ENCODE measurements around the gene MAPKBP1. TPM values are rescaled to one million over a fixed set of nuclear protein-coding genes. Genes with fewer than 3 reads are reported as not detected.

The MAPKBP1 gene
- total and polyA plus RNA-seq, 8 donors, result 18.5 to 25.4 (median 22.9) TPM

DNA sequence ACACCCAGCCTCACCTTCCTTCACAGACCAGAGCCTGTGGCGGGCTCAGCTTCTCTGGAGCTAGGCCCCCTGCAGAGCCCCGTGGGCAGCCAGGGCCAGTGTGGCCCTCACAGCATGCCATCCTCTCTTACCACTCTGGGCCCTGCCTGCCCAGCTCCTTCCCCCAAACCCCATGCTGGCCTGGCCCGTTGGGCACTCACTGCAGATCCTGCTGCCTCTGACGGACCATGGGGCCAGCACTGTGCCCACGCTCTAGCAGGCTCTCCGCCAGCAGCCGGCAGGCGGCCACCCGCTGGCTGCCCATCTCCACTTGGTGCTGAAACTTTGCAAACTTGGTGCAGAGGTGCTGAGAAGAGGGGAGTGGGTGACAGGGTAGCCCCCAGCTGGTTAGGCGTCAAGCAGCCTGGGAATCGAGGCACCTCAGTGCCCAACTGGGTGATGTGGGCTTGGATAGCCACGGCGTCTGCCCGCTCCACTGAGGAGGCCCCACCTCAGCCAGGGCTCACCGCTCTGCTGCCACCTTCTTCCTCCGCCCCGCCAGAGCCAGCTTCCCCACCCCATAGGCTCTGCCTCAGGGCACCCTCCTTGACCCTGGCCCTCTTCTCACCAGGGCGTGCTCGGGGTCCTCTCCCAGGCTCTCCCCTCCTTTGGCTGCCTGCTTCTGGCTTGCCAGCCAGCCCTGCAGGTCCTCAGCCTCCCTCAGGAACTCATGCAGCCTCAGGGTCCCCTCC lies 97.1 kb downstream of the MAPKBP1 start:
- intact Hi-C loops (cut with DNase I), result no loop called here
- no peaks in the 10 kb centered on the region for H3K27me3 ChIP-seq
- no peaks in the 10 kb centered on the region for H3K36me3 ChIP-seq
- no peak overlapping the region for H3K4me3 ChIP-seq
- H3K9me3 ChIP-seq, result no peaks in the 10 kb centered on the region
- H3K27ac ChIP-seq, result no peak overlapping the region
- no peak for DNase-seq
- ATAC-seq, result no peak
- TF ChIP-seq, protein P1, sequence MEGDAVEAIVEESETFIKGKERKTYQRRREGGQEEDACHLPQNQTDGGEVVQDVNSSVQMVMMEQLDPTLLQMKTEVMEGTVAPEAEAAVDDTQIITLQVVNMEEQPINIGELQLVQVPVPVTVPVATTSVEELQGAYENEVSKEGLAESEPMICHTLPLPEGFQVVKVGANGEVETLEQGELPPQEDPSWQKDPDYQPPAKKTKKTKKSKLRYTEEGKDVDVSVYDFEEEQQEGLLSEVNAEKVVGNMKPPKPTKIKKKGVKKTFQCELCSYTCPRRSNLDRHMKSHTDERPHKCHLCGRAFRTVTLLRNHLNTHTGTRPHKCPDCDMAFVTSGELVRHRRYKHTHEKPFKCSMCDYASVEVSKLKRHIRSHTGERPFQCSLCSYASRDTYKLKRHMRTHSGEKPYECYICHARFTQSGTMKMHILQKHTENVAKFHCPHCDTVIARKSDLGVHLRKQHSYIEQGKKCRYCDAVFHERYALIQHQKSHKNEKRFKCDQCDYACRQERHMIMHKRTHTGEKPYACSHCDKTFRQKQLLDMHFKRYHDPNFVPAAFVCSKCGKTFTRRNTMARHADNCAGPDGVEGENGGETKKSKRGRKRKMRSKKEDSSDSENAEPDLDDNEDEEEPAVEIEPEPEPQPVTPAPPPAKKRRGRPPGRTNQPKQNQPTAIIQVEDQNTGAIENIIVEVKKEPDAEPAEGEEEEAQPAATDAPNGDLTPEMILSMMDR (IDR thresholded peaks at IDR 0.05), result no peak
- H3K4me1 ChIP-seq, result no peaks in the 10 kb centered on the region

DNA sequence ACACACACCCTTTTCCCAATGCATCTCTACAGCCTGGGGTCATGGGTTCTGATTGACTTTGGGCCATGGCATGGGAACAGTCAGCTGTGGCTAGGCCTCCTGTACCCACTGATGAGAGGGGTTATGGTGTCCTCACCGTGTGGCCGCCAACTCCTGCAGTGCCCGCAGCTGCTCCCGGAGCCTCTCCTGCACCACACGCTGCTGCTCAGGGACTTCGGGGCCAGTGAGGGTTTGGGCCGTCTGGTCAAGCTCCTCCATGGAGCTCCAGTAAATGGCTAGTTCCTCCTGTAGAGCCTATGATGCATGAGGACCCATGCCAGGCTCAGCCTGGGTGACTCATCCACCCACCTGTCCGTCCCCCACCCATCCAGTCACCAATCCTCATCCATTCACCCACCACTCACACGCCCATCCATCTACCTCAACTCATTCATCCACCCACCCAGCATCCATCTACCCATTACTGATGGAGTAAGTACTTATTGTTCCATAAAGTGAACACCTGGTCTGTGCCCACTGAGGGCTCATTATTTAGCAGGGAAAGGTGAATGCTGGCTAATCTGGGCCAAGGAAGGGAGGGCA lies 98.0 kb downstream of the MAPKBP1 start:
- TF ChIP-seq, protein P1 (IDR thresholded peaks at IDR 0.05), result no peak
- ATAC-seq (no peak), DNase-seq (no peak)
- no peaks in the 10 kb centered on the region for H3K27me3 ChIP-seq
- H3K9me3 ChIP-seq, result no peaks in the 10 kb centered on the region
- no peak overlapping the region for H3K27ac ChIP-seq
- intact Hi-C loops (cut with DNase I), result no loop called here
- H3K4me3 ChIP-seq, result no peak overlapping the region
- H3K4me1 ChIP-seq, result no peaks in the 10 kb centered on the region
- H3K36me3 ChIP-seq, result no peaks in the 10 kb centered on the region

DNA sequence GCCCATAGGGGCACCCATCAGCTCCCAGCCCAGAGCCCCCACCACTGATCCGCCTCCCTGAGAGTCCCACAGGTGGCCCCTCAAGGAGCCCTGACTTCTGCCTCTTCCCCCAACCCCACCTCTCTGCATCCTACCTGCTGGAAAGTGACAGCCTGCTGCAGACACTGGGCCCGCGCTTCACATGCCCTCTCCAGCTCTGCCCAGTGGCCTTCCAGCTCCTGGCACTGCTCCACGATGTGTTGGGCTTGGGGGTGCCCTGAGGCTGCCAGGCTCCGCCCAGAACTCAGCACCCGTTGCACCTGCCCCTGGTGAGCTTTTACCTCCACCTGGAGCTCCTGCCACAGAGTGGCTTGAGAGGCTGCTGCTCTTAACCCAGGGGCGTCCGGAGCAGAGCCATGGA lies 99.4 kb downstream of the MAPKBP1 start:
- Histone ChIP-seq H3K27me3 (no peaks in the 10 kb centered on the region), H3K4me1 (no peaks in the 10 kb centered on the region), H3K36me3 (no peaks in the 10 kb centered on the region), H3K9me3 (no peaks in the 10 kb centered on the region), H3K27ac (no peak overlapping the region), H3K4me3 (no peak overlapping the region)
- TF ChIP-seq, protein P1 (IDR thresholded peaks at IDR 0.05), result no peak
- intact Hi-C loops (cut with DNase I), result no loop called here
- ATAC-seq, result no peak
- DNase-seq, result peak in 1 of 4 donors; percentile 57

DNA sequence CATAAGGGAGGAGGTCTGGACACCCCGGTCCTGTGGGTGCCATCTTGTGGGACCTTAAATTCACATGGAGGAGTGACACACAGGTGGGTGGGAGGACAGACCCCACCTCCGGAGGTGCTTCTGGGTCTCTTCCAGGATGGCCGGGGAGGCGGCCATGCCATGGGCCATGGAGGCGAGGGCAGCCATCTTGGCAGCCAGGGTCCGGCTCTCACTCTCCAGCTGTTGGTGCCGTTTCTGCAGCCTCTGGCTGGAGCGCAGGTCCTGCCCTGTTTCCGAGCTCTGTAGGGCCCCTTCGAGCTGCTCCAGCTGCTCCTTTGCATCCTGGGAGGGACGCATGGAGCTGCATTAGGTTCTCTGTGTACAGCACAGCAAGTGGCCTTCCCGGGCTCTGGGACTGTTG lies 100.5 kb downstream of the MAPKBP1 start:
- no peak overlapping the region for H3K4me3 ChIP-seq
- ATAC-seq, result no peak
- intact Hi-C loops (cut with DNase I), result no loop called here
- TF ChIP-seq, protein P1 (IDR thresholded peaks at IDR 0.05), result no peak
- H3K27ac ChIP-seq, result no peak overlapping the region
- H3K36me3 ChIP-seq, result no peaks in the 10 kb centered on the region
- no peaks in the 10 kb centered on the region for H3K9me3 ChIP-seq
- H3K27me3 ChIP-seq, result no peaks in the 10 kb centered on the region
- H3K4me1 ChIP-seq, result no peaks in the 10 kb centered on the region
- peak in 1 of 4 donors; percentile 65 for DNase-seq

DNA sequence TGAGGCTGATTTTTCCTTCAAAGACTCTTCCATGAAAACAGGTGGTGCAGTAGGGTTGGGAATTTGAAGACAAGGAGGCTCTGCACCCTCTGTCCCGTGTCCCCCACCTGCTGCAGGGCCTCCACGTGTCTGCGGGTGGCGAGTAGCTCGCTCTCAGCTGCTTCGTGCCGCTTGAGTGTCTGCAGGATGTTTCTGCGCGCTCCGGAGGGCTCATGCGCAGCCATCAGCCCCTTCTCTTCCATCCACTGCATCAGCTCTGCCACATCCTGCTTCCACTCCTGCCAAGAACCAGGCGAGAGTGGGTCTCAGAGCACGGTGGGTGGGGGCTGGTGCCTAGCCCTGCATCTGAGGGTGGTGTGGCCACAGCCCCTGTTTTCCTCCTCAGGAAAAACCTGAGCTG lies 101.7 kb downstream of the MAPKBP1 start:
- Histone ChIP-seq H3K36me3 (no peaks in the 10 kb centered on the region), H3K27me3 (peaks cover 0 to 3% of the 10 kb centered on the region in 2 donors), H3K4me3 (no peak overlapping the region), H3K27ac (no peak overlapping the region), H3K4me1 (no peaks in the 10 kb centered on the region), H3K9me3 (no peaks in the 10 kb centered on the region)
- no peak for ATAC-seq
- intact Hi-C loops (cut with DNase I), result no loop called here
- TF ChIP-seq, protein P1 (IDR thresholded peaks at IDR 0.05), result no peak
- DNase-seq, result no peak
